ENCODE results near the gene ZNF746. TPM values are rescaled to one million over a fixed set of nuclear protein-coding genes. Genes with fewer than 3 reads are reported as not detected.

ZNF746 gene
- total and polyA plus RNA-seq, 11 donors = 5.5 to 12.8 (median 7.5) TPM

DNA sequence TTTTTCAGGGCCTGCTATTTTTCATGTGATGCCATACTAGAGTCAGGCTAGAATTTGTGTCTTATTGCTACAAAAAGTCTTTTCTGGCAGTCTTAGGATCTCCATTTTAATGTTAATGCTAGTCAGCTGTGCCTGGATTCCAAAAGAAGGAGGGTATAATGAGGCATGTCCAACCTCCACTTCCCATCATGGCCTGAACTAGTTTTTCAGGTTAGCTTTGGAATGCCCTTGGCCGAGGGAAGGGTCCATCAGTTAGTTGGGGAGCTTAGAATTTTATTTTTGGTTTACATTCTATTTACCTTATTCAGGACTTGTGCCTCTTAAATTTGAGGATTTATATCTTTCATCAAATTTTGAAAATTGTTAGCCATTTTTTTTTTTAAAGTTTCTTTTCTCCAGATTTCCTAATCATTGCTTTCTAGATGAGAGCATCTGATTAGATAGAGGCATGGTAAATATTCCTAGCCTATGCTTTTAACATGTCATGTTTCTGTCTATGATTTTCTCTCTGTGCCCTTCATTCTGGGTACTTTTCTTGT is 30.2 kb downstream of the ZNF746 start:
- TF ChIP-seq POLR2A (IDR thresholded peaks at IDR 0.05) = no peak
- TF ChIP-seq, protein P1, sequence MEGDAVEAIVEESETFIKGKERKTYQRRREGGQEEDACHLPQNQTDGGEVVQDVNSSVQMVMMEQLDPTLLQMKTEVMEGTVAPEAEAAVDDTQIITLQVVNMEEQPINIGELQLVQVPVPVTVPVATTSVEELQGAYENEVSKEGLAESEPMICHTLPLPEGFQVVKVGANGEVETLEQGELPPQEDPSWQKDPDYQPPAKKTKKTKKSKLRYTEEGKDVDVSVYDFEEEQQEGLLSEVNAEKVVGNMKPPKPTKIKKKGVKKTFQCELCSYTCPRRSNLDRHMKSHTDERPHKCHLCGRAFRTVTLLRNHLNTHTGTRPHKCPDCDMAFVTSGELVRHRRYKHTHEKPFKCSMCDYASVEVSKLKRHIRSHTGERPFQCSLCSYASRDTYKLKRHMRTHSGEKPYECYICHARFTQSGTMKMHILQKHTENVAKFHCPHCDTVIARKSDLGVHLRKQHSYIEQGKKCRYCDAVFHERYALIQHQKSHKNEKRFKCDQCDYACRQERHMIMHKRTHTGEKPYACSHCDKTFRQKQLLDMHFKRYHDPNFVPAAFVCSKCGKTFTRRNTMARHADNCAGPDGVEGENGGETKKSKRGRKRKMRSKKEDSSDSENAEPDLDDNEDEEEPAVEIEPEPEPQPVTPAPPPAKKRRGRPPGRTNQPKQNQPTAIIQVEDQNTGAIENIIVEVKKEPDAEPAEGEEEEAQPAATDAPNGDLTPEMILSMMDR (IDR thresholded peaks at IDR 0.05) = no peak

DNA sequence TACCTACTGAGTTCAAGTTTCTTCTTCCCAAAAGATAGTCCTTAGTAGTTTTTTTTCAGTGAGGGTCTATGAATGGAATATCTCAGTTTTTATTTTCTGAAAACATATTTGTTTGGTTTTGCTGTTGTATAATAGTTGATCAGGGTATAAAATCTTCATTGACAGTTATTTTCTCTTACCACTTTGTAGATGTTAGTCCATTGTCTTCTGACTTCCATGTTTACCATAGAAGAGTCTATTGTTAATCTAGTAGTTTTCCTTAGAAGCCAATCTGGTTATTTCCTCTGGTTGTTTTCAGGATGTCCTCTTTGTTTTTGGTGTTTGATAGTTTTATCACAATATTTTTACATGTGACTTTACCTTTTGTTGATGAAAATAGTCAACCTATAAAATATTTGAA is 31.2 kb downstream of the ZNF746 start:
- DNase-seq (no peak), ATAC-seq (no peak)
- intact Hi-C loops (cut with DNase I) = loop anchor here in 1 of 10 donors (10.0 kb wide), 1 partner anchor 138 kb away; no protein-coding TSS in a partner anchor
- H3K36me3 ChIP-seq = no peaks in the 10 kb centered on the region
- no peak overlapping the region for H3K27ac ChIP-seq
- H3K9me3 ChIP-seq = peaks cover 0 to 7% (median 0%) of the 10 kb centered on the region in 12 donors
- peaks cover 0 to 6% (median 0%) of the 10 kb centered on the region in 9 donors for H3K27me3 ChIP-seq
- no peak for TF ChIP-seq POLR2A (IDR thresholded peaks at IDR 0.05)
- TF ChIP-seq, protein P1 (IDR thresholded peaks at IDR 0.05) = no peak
- H3K4me3 ChIP-seq = no peak overlapping the region
- peaks cover 0 to under 1% (median 0%) of the 10 kb centered on the region in 12 donors for H3K4me1 ChIP-seq

More for the DNA sequence above, 30.2 kb downstream of the ZNF746 start:
- ATAC-seq (no peak), DNase-seq (no peak)
- 73 to 95% (median 91%) methylated on average over 1 of the region's 1 CpG for WGBS, 4 donors
- H3K4me3 ChIP-seq = no peak overlapping the region
- H3K4me1 ChIP-seq = no peaks in the 10 kb centered on the region
- peaks cover 0 to 4% (median 0%) of the 10 kb centered on the region in 9 donors for H3K27me3 ChIP-seq
- no peak overlapping the region for H3K27ac ChIP-seq
- H3K36me3 ChIP-seq = peaks cover 0 to 10% (median 2%) of the 10 kb centered on the region in 9 donors
- H3K9me3 ChIP-seq = peaks cover 0 to 8% (median 0%) of the 10 kb centered on the region in 12 donors
- intact Hi-C loops (cut with DNase I) = loop anchor here in 1 of 10 donors (10.0 kb wide), 1 partner anchor 137 kb away; no protein-coding TSS in a partner anchor

DNA sequence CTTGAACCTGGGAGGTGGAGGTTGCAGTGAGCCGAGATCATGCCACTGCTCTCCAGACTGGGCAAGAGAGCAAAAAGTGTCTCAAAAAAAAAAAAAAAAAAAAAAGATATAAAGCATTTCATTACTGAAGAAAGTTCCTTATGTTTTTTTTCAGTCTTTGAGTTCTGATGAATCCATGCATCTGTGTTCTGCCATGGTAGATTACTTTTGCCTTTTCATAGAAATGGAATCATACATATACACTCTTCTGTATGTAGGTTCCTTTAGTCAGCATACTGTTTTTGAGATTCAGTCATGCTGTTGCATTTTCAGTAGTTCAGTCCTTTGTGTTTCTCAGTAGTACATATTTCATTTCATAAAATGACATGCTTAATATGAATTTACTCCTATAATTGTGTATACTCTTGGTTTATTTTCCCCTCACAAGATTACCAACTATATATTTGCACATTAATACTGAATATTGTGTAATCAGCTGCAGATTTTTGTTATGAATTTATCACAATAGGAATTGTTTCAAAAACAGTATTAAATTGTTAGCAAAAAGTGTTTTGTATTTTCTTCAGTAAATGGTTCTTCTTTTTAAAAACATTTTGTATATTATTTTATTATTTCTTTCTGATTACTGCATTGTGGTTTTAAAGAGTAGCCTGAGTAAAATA is 34.0 kb downstream of the ZNF746 start:
- no peak for DNase-seq
- intact Hi-C loops (cut with DNase I) = loop anchor here in 1 of 10 donors (10.0 kb wide), 1 partner anchor 141 kb away; no protein-coding TSS in a partner anchor
- Histone ChIP-seq H3K4me3 (no peak overlapping the region), H3K27me3 (peaks cover 0 to 6% (median 0%) of the 10 kb centered on the region in 9 donors), H3K27ac (no peak overlapping the region), H3K36me3 (no peaks in the 10 kb centered on the region), H3K4me1 (peaks cover 6 to 19% (median 12%) of the 10 kb centered on the region in 12 donors), H3K9me3 (no peaks in the 10 kb centered on the region)
- no peak for ATAC-seq
- WGBS, 4 donors = 88 to 100% (median 94%) methylated on average over 1 of the region's 1 CpG
- TF ChIP-seq, protein P1 (IDR thresholded peaks at IDR 0.05) = no peak
- no peak for TF ChIP-seq POLR2A (IDR thresholded peaks at IDR 0.05)

DNA sequence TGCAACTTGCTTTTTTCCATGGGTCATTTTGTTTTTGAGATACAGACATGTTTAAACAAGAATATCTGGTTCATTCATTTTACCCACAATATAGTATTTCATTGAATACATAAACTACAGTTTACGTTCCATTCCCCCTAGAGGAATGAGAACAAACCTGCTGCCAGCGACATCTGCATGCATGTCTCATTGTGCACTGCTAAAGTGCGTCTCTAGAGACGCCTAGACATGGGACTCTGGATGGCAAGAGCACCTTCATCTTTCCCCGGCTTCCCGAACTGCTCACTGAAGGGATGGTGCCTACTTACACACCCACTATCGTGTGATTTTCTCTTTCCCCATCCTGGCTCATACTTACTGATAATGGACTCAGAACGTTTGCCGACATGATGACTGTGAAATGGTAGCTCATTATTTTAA is 35.5 kb downstream of the ZNF746 start:
- Histone ChIP-seq H3K4me3 (no peak overlapping the region), H3K36me3 (no peaks in the 10 kb centered on the region), H3K4me1 (peaks cover 7 to 28% (median 17%) of the 10 kb centered on the region in 12 donors), H3K27me3 (peaks cover 0 to 6% (median 0%) of the 10 kb centered on the region in 9 donors), H3K27ac (no peak overlapping the region), H3K9me3 (no peaks in the 10 kb centered on the region)
- no peak for ATAC-seq
- TF ChIP-seq, protein P1 (IDR thresholded peaks at IDR 0.05) = no peak
- TF ChIP-seq POLR2A (IDR thresholded peaks at IDR 0.05) = no peak
- DNase-seq = no peak
- intact Hi-C loops (cut with DNase I) = loop anchor here in 1 of 10 donors (10.0 kb wide), 1 partner anchor 143 kb away; no protein-coding TSS in a partner anchor
- 86 to 89% (median 88%) methylated on average over 9 of the region's 9 CpGs for WGBS, 4 donors

Data from heart left ventricle (tissue), 16 donors.